ENCODE measurements around the gene NSUN2. TPM values are rescaled to one million over a fixed set of nuclear protein-coding genes. Genes with fewer than 3 reads are reported as not detected.

The NSUN2 gene
- total and polyA plus RNA-seq, 2 donors (not counting 3 experiments of a cell fraction or from before 2014, with no cell fraction given), result 53.7 to 73.0 TPM

DNA sequence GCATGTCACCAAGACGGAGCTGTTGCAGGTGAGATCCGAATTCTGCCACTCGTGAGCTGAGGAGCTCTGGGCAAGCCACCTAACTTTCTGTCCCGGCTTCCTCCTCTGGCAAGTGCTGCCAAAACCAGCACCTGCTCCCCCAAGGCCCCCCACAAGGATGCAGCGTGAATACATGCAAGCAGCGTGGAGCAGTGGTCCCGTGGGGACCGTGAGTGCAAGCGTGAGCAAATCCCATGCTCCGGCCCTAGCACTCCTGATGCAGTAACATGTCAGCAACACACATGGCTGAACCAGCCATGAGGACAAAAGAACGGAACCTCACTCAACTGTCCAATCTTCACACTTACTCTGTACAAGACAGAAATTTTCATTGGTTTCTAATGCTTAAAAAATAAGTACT lies 31.0 kb downstream of the NSUN2 start:
- TF ChIP-seq POLR2AphosphoS5 (IDR thresholded peaks at IDR 0.05; ENCODE audit: insufficient read depth, low read depth, low read length), result no peak
- no peak for TF ChIP-seq POLR2A (IDR thresholded peaks at IDR 0.05; ENCODE audit: low read depth, low read length)
- no peak for TF ChIP-seq MYC (IDR thresholded peaks at IDR 0.05; ENCODE audit: low read depth, low read length)
- no peak for TF ChIP-seq GATA2 (IDR thresholded peaks at IDR 0.05; ENCODE audit: insufficient read depth, insufficient read length, low read depth, low read length)
- no peak for TF ChIP-seq JUN (IDR thresholded peaks at IDR 0.05; ENCODE audit: borderline replicate concordance, insufficient read depth, insufficient read length, low read depth)
- TF ChIP-seq, protein P1, sequence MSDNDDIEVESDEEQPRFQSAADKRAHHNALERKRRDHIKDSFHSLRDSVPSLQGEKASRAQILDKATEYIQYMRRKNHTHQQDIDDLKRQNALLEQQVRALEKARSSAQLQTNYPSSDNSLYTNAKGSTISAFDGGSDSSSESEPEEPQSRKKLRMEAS (IDR thresholded peaks at IDR 0.05; ENCODE audit: insufficient read depth, insufficient read length), result no peak
- TF ChIP-seq FOS (IDR thresholded peaks at IDR 0.05; ENCODE audit: borderline replicate concordance, insufficient read depth, low read length), result no peak
- TF ChIP-seq, protein P2, sequence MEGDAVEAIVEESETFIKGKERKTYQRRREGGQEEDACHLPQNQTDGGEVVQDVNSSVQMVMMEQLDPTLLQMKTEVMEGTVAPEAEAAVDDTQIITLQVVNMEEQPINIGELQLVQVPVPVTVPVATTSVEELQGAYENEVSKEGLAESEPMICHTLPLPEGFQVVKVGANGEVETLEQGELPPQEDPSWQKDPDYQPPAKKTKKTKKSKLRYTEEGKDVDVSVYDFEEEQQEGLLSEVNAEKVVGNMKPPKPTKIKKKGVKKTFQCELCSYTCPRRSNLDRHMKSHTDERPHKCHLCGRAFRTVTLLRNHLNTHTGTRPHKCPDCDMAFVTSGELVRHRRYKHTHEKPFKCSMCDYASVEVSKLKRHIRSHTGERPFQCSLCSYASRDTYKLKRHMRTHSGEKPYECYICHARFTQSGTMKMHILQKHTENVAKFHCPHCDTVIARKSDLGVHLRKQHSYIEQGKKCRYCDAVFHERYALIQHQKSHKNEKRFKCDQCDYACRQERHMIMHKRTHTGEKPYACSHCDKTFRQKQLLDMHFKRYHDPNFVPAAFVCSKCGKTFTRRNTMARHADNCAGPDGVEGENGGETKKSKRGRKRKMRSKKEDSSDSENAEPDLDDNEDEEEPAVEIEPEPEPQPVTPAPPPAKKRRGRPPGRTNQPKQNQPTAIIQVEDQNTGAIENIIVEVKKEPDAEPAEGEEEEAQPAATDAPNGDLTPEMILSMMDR (IDR thresholded peaks at IDR 0.05; ENCODE audit: extremely low read depth in 1 of 2, insufficient read depth in 1 of 2, low read depth in 1 of 2, low read length in 2 of 2), result no peak
- no peak for TF ChIP-seq EZH2 (IDR thresholded peaks at IDR 0.05; ENCODE audit: borderline replicate concordance, low read depth, low read length, severe bottlenecking)
- no peak for FAIRE-seq
- BruUV-seq (replicated peaks), result no TSS peak
- Histone ChIP-seq H2AFZ (ENCODE audit: low read depth, low read length) (no peak overlapping the region), H3K9me3 (replicated peaks; ENCODE audit: control insufficient read depth, insufficient read depth, low read length) (no peaks in the 10 kb centered on the region), H3K9ac (replicated peaks; ENCODE audit: extremely low read depth, insufficient read depth, low read length) (no peak overlapping the region), H3K4me1 (ENCODE audit: control insufficient read depth, extremely low read depth, insufficient read depth, low read length) (no peaks in the 10 kb centered on the region), H3K27ac (ENCODE audit: insufficient read depth, low read depth, low read length) (no peak overlapping the region), H4K20me1 (replicated peaks; ENCODE audit: control insufficient read depth, extremely low read depth, insufficient read depth, low read length) (no peaks in the 10 kb centered on the region), H3K36me3 (ENCODE audit: control insufficient read depth in 2 of 2, extremely low read depth in 1 of 2, insufficient read depth in 2 of 2, low read length in 2 of 2) (peaks cover 38 to 44% of the 10 kb centered on the region in 2 experiments), H3K4me2 (ENCODE audit: insufficient read depth, low read length) (no peak overlapping the region), H3K27me3 (ENCODE audit: control insufficient read depth in 2 of 2, insufficient read depth in 2 of 2, low read length in 2 of 2) (no peaks in the 10 kb centered on the region), H3K79me2 (ENCODE audit: control insufficient read depth, insufficient read depth, low read length) (no peaks in the 10 kb centered on the region), H3K9me1 (replicated peaks; ENCODE audit: control insufficient read depth, extremely low read depth, insufficient read depth, low read length) (no peaks in the 10 kb centered on the region), H3K4me3 (replicated peaks in 1 of 3; ENCODE audit: insufficient read depth in 1 of 3, low read depth in 1 of 3, low read length in 3 of 3) (no peak overlapping the region)
- dilution Hi-C loops (cut with MboI; ENCODE audit: extremely low pct_ligation_motif_present, low sequenced_read_pairs), result no loop called here
- no peak for DNase-seq (ENCODE audit: low read depth, low spot score)
- intact Hi-C loops (cut with micrococcal nuclease), result no loop called here
- CTCF ChIA-PET, result interaction anchor here (1.3 kb wide), 1 partner anchor 144 kb away, joined by 4 read pairs; no protein-coding TSS in a partner anchor
- POLR2A ChIA-PET, result no interaction called here
